Sciatic nerve (tissue), 2 donors: ENCODE data around the gene TENM4. TPM values are rescaled to one million over a fixed set of nuclear protein-coding genes. Genes with fewer than 3 reads are reported as not detected.
"Not testable (repeated sequence)": the region's sequence is repeated elsewhere in the genome, so short reads cannot be mapped to it uniquely, and the experiment has no call there.

Experiments
- ATAC-seq: fragments of 200-7000 bp; cut with Tn5 transposase; one replicate; pipeline ENCODE4 v1.9.1; 2020; ENCODE audit warnings: mild to moderate bottlenecking, moderate library complexity
- DNase-seq: peaks from one replicate; pipeline ENCODE4 v3.0.0-alpha.2; 2020; ENCODE audit warnings: low spot score
- intact Hi-C: fragments of 100-400 bp; cut with DNase I; formaldehyde crosslinking; loops from one replicate; pipeline ENCODE4 v1.14.2; 2022
- total RNA-seq: library from RNA; stranded (reverse); fragmentation: NEBNext Ultra II Directional; extraction: Animal tissue kit (Norgen Biotek cat#: 25700); gene quantifications from one replicate; pipeline ENCODE4 v1.2.1, GENCODE V29; 2021
- donor health status: DM: no; HTN: no; CAD: no.
- donor health status: DM: no; HTN: no; CAD: no.

Gene TENM4
- total RNA-seq, 1 donor from 2014 or later, result 16.5 TPM

DNA sequence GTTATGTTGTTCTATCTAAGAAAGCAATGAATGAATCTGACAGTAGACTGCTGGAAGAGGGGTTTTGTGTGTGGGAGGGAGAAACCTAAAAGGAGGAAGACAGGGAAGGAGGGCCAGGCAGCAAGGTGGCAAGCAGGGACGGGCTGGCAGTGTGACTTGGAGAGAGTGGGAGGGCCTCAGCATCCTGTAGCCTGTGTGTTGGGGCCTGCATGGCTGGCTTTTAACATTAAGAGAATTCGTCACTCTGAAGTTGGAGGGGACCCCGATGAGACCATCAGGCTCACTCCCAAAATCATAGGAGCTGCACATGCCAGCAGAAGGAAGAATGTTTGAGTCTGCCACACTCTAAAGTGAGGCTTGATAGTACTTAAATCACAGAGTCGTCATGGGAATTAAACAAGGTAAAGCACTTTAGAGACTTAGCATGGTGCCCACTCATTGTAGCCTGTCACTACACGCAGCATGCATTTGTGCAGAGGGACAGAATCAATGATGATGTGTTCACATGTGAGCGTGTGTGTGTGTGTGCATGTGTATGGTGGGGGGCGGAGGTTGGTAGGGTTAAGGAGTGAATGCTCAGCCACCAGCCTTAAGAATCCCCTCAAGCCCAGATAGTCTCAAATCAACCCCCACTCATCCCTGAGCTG lies 199.5 kb downstream of the TENM4 start:
- ATAC-seq, result no peak
- intact Hi-C loops, result no loop called here
- no peak for DNase-seq

DNA sequence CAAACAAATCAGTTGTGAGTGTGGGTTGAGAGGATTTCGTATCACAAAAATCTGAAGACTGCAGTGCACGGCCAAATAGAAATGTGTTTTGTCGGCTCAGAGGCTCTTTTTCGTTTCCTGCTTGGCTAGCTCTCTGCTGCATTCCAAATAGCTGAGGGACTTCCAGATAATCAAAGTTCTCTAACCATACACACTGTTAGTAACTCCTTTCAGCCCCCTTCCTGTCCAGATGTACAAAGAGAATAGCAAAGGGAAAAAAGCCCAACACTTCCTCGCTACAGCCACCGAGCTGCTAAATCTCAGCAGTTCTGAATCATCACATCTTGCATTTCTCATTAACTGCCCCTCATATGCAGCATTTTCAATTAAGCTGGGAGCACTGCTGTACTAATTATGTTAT lies 203.1 kb downstream of the TENM4 start:
- peak; percentile 77 for ATAC-seq
- intact Hi-C loops, result no loop called here
- DNase-seq, result no peak

DNA sequence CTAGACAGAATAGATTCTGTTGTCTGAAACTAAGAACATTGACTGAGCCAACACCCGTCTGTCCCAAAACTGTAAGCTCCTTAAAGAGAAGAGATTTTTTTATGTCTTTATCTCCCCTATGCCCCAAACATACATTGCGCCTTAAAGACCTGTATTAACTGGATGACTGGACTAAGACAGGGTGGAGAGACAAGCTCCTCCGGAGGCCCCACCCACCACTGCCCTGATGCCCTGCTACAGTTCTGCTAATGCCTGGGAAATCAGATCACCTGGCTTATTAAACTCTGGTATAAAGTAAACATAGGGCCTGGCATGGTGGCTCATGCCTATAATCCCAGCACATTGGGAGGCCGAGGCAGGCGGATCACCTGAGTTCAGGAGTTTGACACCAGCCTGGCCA lies 203.7 kb downstream of the TENM4 start:
- ATAC-seq (no peak), DNase-seq (no peak)
- intact Hi-C loops, result no loop called here

DNA sequence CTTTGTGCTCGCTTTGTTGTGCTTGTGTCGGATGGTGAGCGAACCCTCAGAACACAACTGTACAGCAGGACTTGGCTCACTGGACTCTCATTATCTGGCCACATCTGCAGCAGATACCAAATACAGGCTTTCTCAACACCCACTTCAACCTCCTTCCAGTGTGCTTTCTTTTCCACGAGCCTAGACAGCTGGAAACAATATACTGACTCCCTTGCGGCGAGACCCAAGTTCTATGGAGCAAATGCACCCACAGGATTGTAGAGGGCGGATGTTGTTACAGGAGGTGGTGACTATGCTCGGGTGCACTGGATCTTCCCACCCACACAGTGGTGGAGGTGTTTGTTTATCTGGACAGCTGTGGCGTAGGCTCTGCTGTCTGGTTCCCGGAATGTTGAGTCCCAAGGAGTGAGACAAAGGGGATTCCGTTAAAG lies 204.3 kb downstream of the TENM4 start:
- ATAC-seq (peak; percentile 73), DNase-seq (no peak)
- intact Hi-C loops, result no loop called here

DNA sequence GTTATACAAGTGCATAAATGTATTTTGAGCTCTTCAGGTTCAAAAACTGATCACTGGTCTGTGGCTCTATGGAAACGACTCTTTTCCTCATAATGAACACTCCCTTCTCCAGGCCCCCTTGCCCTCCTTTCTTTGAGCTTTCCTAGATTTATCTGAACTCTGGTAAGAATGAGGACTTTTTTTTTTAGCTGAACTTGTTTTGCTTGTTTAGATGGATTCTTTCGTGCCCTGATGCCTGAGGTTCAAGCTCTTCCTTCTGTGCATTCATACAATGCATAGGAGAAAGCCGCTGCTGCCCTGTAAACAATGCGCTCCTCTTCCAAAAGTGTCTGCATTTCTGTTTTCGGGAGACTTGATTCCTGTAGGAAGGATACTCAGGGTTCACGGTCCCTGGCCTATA lies 205.1 kb downstream of the TENM4 start:
- no peak for DNase-seq
- intact Hi-C loops, result no loop called here
- ATAC-seq, result no peak

DNA sequence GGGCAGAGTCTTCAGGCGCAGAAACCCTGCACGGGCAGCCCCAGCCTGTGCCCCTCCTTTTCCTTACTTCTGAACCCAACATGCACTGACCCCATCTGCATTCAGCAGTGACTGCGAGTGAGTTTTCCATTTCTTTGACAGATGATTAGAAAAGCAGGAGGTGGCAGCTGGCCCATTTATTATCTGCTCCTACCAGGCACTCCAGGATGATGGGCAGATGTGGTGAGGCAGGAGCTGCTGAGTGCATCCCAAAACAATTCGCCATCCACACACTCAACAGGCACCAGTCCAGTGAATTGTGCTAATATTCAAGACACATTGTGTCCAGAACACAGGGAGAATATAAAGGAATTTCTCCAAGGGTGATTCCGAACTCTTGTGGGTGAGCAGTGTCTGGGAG lies 208.5 kb downstream of the TENM4 start:
- no peak for ATAC-seq
- intact Hi-C loops, result no loop called here

DNA sequence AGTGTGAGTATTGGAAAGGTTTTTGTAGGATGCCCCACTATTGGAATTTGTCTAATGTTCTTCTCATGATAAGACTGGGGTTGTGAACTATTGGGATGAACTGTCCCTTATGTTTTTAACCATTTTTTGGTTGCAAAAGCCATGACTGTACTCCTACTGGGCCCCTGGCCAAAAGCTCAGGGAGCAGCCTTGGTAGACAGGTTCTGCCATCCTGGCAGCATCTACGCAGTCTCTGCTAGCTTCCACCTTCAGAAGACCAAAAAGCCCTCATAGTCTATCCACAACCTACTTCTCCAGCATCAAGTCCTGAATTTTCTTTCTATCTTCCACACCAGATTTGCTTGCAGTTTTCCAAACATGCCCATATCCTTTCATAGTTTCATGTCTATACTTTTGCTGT lies 211.8 kb downstream of the TENM4 start:
- no peak for ATAC-seq
- no peak for DNase-seq
- intact Hi-C loops, result no loop called here

More for the DNA sequence above, 208.5 kb downstream of the TENM4 start:
- no peak for DNase-seq

DNA sequence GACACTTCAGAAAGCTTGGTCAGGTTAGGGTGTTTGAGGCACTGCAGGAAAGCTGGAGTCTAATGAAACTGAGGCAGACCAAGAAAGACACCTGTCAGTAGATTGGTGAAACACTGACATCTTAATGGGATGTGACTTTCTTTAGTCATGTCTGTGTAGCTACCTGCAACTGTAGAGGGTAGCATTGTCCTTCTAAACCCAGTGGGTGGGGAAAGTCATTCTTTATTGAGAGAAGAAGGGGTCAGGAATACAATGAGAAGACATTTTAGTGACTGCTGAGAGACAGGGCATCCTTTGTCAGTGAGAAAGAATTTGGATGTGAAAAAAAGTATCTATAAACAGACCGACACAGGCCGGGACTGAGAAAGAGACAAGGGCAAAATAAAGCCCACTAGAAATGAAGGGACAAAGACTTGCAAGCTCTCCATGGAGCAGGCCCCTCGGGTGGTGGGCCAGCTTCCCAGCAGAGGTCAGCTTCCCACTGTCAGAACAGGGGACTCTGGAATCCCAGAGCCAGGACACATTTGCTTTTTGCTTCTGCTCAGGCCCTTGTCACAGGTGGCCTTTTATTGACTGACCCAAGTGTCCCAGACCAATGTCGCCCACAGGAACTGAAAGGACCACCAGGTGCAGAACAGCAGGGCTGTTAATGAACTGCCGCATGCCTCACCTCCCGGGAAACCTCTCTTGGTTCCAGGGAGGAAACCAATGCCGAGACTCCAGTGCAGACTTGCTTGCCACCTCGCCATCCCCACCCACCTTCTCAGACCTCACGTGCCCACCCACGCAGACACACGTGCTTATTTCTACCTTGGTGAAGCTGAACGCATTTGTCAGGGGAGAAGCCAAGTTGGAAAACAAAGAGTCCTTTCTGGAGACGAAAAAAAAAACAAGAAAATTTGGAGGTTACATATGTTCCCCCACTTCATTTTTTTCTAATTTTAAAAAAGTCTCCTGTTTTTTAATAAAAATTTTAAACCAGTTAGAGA lies 212.8 kb downstream of the TENM4 start:
- ATAC-seq (peak; percentile 45), DNase-seq (no peak)
- intact Hi-C loops, result no loop called here

DNA sequence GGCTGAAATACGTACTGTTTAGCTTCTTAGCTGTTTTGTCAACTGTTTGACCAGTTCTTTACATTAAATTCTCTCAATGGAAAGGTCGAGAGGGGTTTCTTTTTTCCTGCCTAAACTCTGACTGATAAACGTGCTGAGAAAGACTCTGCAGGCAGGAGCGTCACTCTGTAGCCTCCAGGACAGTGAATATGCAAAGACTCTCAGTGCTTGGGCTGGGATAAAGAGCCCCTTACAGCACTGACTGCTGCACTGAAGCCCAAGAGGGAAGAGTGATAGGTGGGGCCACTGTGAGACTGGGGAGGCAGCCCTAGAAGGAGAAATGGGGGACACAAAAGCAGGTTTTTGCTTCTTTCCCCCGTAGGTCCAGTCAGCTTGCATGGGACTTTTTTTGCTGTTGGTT lies 213.5 kb downstream of the TENM4 start:
- DNase-seq, result no peak
- ATAC-seq, result no peak
- intact Hi-C loops, result no loop called here

DNA sequence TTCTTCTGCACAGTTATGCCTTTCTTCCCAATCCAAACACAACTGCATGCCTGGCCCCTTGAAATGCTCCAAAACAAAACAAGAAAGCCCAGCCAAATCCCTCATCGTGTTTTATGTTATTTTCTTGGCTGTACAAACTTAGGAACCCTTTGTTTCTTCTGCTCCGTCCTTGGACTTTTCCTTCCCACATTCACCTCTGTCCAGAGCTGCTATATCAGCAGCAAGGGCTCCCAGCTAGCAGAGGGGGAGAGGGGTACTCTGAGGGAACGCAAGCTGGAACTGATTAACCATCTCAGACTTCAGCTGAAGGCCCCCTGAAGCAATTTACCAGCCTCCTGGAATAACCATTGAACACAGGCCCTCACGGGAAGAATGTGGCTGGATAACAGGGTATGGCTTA lies 214.7 kb downstream of the TENM4 start:
- intact Hi-C loops, result no loop called here
- no peak for DNase-seq
- peak; percentile 23 for ATAC-seq

DNA sequence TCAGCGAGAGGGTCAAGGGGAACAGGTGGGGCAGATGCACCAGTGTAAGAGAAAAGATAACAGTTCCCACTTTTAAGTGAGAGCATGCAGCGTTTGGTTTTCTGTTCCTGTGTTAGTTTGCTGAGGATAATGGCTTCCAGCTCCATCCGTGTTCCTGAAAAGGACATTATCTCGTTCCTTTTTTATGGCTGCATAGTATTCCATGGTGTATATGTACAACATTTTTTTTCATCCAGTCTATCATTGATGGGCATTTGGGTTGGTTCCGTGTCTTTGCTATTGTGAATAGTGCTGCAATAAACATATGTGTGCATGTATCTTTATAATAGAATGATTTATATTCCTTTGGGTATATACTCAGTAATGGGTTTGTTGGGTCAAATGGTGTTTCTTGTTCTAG lies 218.7 kb downstream of the TENM4 start:
- ATAC-seq, intact Hi-C loops, DNase-seq: not testable (repeated sequence)

DNA sequence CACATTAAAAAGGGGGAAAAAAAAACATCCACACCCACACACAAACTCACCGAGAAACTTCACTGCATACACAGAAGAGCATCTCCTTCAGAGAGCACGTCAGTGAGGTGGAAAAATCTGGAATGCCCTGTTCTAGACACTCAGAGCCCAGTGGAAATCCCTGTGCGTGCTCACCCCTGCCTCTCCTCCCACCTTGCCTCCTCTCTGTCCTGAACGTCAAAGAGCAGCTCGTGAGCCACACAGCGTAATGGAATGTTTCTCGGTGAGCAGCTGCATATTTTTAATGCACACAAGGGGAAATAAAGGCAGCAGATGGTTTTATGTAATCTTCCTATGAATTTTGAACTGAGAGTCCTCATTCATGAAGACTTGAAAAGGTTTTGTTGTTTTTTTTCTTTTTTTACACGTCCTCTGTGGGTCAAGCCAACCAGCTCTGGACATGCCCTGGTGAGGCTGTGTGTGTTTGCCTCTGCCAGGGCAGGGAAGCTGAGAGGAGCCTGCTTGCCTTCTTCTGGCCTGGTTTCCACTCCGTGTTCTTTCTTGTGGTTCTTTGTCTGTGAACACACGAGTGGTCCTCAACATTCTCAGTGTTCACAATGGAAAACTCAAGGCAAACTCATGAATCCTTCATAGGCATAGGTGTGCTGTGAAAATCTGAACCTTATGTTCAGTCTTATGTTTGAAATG lies 219.2 kb downstream of the TENM4 start:
- intact Hi-C loops, result no loop called here
- ATAC-seq, result peak; percentile 63
- no peak for DNase-seq

DNA sequence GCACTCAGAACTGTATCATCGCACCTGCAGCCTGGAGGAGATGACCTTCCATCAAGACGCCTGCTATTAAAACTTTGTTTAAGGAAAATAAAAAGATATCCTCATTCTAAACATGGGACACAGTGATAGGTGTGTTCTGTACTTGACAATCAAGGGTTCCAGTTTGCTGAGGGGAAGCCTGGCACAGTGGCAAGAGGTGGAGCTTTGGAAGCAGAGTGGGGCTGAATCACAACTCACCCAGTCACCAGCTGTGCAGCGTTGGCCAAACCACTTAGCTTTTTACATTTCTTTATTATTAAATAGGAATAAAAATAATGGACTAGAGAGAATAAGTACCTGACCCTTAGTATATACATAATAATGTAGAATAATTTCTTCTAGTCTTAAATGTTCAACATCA lies 220.7 kb downstream of the TENM4 start:
- intact Hi-C loops, result no loop called here
- ATAC-seq (no peak), DNase-seq (no peak)

DNA sequence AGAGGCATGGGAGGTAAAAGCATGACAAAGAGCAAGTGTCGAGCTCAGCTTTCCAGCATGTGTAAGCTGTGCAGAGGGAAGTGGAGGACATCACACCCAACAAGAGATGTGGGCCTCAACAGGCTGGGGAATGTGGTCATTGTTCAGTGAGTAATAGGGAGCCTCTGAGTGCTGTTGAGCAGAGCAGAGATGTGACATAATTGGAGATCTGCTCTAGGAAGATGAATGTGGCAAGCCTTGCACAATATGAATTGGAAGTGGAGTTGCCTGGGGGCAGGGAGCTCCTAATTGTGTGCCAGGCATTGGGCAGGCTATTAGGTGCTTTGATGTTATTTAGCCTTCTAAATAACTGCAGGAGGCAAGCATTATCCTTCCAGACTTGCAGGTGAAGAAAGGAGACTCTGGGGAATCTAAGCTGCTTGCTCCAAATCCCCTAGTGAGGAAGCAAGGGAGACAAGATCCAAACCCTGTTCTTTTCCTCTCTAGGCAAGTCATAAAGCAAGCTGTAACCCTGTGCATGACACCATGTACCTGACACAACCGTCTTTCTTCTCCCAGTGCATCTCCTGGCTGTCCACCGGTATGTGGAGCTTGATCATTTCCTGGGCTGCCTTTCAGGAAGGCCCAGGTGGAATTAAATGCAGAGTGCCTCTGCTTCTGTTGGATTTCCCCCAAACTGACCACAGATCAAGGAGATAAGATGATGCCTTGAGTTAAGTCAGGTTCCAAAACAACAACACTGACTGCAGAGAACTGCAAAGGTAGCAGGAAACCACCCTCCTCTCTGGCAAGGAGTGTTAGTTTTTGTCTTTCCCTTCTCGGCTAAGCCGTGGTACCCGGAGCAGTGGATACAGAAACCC lies 221.4 kb downstream of the TENM4 start:
- no peak for DNase-seq
- ATAC-seq, result no peak
- intact Hi-C loops, result no loop called here

DNA sequence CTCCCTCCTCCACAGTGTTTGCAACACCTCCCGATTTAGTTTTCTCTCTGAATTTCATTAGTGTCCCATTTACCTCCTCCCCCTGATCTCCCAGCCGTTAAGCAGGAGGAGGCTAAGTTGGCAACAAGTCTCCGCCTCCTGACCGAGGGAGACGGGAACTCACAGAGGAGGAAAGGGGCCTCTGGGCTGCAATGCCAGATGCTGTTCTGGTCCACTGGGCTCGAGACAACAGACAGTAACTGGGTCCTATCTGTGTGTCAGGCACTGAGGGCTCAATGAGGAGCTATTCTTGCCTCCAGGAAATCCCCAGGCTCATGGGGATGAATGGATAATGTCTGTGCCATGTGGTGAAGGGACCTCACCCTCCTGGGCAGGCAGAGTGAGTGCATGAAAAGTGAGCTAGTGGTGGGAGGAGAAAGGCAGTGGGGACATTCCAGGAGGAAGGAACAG lies 228.1 kb downstream of the TENM4 start:
- intact Hi-C loops, result no loop called here
- DNase-seq, result no peak
- ATAC-seq, result no peak

DNA sequence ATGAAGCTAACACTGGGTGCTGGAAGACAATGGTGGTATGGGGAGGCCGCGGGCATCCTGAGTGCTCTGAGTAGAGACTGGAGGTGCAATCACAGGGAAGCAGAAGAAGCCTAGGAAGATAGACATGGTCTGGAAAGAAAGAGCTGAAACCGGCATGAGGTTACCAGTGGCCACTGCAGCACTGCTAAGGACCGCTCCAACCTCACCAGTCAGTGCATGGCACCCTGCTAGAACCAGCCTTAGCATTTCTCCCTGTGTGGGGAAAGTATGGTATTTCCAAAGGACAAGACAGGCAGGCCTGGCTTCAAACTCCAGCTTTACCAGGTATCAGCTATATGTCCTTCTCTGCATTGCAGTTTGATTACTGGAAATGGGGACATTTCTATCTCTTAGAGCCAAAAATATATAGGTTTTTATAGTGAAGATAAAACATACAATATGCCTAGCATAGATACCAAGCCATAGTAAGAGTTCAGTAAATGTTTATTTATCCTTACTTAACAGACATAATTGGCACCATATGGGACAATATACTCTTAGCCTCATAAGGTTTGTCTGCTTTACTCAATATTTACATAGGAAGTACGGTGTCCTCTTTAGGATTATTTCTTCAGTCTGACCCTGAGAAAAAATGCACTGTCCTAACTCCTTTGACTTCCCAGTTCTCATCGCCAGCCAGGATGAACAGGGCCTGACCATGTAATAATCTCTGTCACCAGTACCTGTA lies 231.1 kb downstream of the TENM4 start:
- ATAC-seq (peak; percentile 50), DNase-seq (no peak)
- intact Hi-C loops, result no loop called here

DNA sequence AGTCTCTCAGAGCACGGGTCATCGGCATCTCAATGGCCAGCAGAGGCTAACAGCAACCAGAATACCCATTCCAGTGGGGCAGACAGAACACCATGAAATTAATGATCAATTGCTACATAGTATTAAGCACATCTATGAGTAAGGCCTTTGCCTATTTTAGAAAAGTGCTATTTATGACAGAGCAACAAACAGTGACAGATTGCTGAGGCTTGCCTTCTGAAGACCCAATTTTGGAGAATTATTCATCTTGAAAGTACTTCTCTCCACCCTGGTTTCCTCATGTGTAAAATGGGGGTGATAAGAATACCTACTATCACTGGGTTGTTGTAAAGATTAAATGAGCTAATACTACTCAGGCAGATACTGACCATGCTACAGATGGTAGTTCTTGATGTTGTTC lies 232.7 kb downstream of the TENM4 start:
- DNase-seq, result no peak
- intact Hi-C loops, result no loop called here
- ATAC-seq, result no peak

DNA sequence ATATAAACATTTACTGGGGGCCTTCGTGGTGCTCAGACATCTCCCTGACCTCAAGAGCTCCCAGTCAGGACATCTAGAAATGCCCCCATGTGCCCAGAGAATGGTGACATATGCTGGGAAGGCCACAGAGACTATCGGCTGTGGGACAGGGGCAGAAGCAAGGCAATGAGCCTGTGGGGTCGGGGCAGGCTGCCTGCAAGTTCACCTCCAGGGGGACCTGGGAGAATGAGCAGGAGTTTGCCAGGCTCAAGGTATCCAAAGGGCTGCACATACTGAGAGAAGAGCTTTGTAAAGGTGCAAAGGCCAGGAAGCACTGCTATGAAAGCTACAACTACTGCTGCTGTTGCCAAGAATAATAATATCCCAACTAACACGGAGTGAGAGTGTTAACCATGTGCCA lies 233.9 kb downstream of the TENM4 start:
- ATAC-seq (no peak), DNase-seq (no peak)
- intact Hi-C loops, result no loop called here
